ENCODE results near the gene ELK1. TPM values are rescaled to one million over a fixed set of nuclear protein-coding genes. Genes with fewer than 3 reads are reported as not detected.

Gene ELK1
- total RNA-seq, 5 donors from 2014 or later (not counting 1 experiment from before 2014, with no cell fraction given): 28.5 to 40.0 (median 36.0) TPM

DNA sequence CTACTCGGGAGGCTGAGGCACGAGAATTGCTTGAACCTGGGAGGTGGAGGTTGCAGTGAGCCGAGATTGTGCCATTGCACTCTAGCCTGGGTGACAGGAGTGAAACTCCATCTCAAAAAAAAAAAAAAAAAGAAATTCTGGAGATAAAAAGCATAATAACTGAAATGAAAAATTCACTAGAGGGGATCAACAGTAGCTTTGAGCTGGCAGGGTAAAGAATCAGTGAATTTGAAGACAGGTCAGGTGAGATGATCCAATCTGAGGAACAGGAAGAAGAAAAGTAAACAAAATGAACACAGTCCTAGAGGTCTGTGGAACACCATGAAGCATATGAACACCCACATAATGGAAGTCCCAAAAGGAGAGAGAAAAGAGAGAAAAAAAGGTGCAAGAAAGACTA, 53.1 kb downstream of the ELK1 start:
- ATAC-seq (replicated peaks in 1 of 4) (no peak), DNase-seq (no peak)
- Mint-ChIP-seq H3K27ac (peak overlapping the region in 1 of 2 donors; percentile 63), H3K27me3 (peaks cover 0 to 3% of the 10 kb centered on the region in 2 donors), H3K36me3 (peaks cover 12% of the 10 kb centered on the region), H3K4me3 (no peak overlapping the region), H3K9me3 (peaks cover 10 to 25% (median 11%) of the 10 kb centered on the region in 3 donors), H3K4me1 (peaks cover 16 to 21% (median 19%) of the 10 kb centered on the region in 3 donors)
- H3K36me3 ChIP-seq (ENCODE audit: control insufficient read depth in 2 of 2, extremely low read depth in 1 of 2, insufficient read depth in 1 of 2, low read length in 1 of 2): no peaks in the 10 kb centered on the region
- WGBS (ENCODE audit: insufficient coverage): no CpG with 5 or more reads among the region's 3 CpGs
- CTCF ChIA-PET: no interaction called here
- no peaks in the 10 kb centered on the region for H3K27me3 ChIP-seq (replicated peaks in 1 of 2; ENCODE audit: control insufficient read depth in 2 of 2, extremely low read depth in 1 of 2, insufficient read depth in 2 of 2, low read length in 1 of 2)
- peaks cover 2% of the 10 kb centered on the region for H3K9me3 ChIP-seq
- peaks cover 0 to 17% of the 10 kb centered on the region in 2 experiments for H3K4me1 ChIP-seq (ENCODE audit: control insufficient read depth in 1 of 2, extremely low read depth in 1 of 2, insufficient read depth in 2 of 2, low read length in 2 of 2)
- H3K4me3 ChIP-seq (ENCODE audit: control insufficient read depth in 1 of 2, extremely low read depth in 1 of 2, low read length in 1 of 2): no peak overlapping the region
- POLR2A ChIA-PET: interaction anchor here (0.6 to 0.7 kb wide), 3 partner anchors 27 to 955 kb away, joined by 3 to 6 read pairs (median 3); no protein-coding TSS in a partner anchor
- no peak overlapping the region for H3K27ac ChIP-seq (ENCODE audit: low read length)

GRCh38 chrX:47596256-47596655, 54.1 kb downstream of the ELK1 start:
- ChIA-PET POLR2A (no interaction called here), CTCF (no interaction called here)
- no peak for DNase-seq
- Histone ChIP-seq H3K36me3 (ENCODE audit: control insufficient read depth in 2 of 2, extremely low read depth in 1 of 2, insufficient read depth in 1 of 2, low read length in 1 of 2) (no peaks in the 10 kb centered on the region), H3K4me1 (ENCODE audit: control insufficient read depth in 1 of 2, extremely low read depth in 1 of 2, insufficient read depth in 2 of 2, low read length in 2 of 2) (peaks cover 0 to 17% of the 10 kb centered on the region in 2 experiments), H3K27me3 (replicated peaks in 1 of 2; ENCODE audit: control insufficient read depth in 2 of 2, extremely low read depth in 1 of 2, insufficient read depth in 2 of 2, low read length in 1 of 2) (no peaks in the 10 kb centered on the region), H3K27ac (ENCODE audit: low read length) (peak overlapping the region; percentile 55), H3K9me3 (peaks cover 2% of the 10 kb centered on the region), H3K4me3 (ENCODE audit: control insufficient read depth in 1 of 2, extremely low read depth in 1 of 2, low read length in 1 of 2) (no peak overlapping the region)
- Mint-ChIP-seq H3K9me3 (peaks cover 10 to 25% (median 11%) of the 10 kb centered on the region in 3 donors), H3K36me3 (peaks cover 12% of the 10 kb centered on the region), H3K27ac (peak overlapping the region; percentile 88 to 95), H3K4me3 (peak overlapping the region in 1 of 3 donors; percentile 48), H3K4me1 (peaks cover 16 to 21% (median 19%) of the 10 kb centered on the region in 3 donors), H3K27me3 (no peaks in the 10 kb centered on the region)
- no CpG with 5 or more reads among the region's 2 CpGs for WGBS (ENCODE audit: insufficient coverage)
- ATAC-seq (replicated peaks in 1 of 4): peak in 1 of 4 experiments; percentile 69

GRCh38 chrX:47595716-47596251, 54.6 kb downstream of the ELK1 start:
- Mint-ChIP-seq H3K9me3 (peaks cover 10 to 25% (median 11%) of the 10 kb centered on the region in 3 donors), H3K36me3 (peaks cover 12% of the 10 kb centered on the region), H3K27ac (peak overlapping the region; percentile 88 to 95), H3K4me1 (peaks cover 16 to 21% (median 19%) of the 10 kb centered on the region in 3 donors), H3K27me3 (no peaks in the 10 kb centered on the region), H3K4me3 (peak overlapping the region in 2 of 3 donors; percentile 17 to 48)
- H3K27ac ChIP-seq (ENCODE audit: low read length): peak overlapping the region; percentile 55
- no peaks in the 10 kb centered on the region for H3K27me3 ChIP-seq (replicated peaks in 1 of 2; ENCODE audit: control insufficient read depth in 2 of 2, extremely low read depth in 1 of 2, insufficient read depth in 2 of 2, low read length in 1 of 2)
- no peaks in the 10 kb centered on the region for H3K36me3 ChIP-seq (ENCODE audit: control insufficient read depth in 2 of 2, extremely low read depth in 1 of 2, insufficient read depth in 1 of 2, low read length in 1 of 2)
- WGBS (ENCODE audit: insufficient coverage): no CpG with 5 or more reads among the region's 1 CpG
- ATAC-seq (replicated peaks in 1 of 4) (peak in 2 of 4 experiments; percentile 60 to 61), DNase-seq (no peak)
- peaks cover 0 to 17% of the 10 kb centered on the region in 2 experiments for H3K4me1 ChIP-seq (ENCODE audit: control insufficient read depth in 1 of 2, extremely low read depth in 1 of 2, insufficient read depth in 2 of 2, low read length in 2 of 2)
- H3K9me3 ChIP-seq: peaks cover 2% of the 10 kb centered on the region
- ChIA-PET POLR2A (no interaction called here), CTCF (no interaction called here)
- H3K4me3 ChIP-seq (ENCODE audit: control insufficient read depth in 1 of 2, extremely low read depth in 1 of 2, low read length in 1 of 2): no peak overlapping the region

GRCh38 chrX:47593522-47593921, 56.8 kb downstream of the ELK1 start:
- no peaks in the 10 kb centered on the region for H3K27me3 ChIP-seq (replicated peaks in 1 of 2; ENCODE audit: control insufficient read depth in 2 of 2, extremely low read depth in 1 of 2, insufficient read depth in 2 of 2, low read length in 1 of 2)
- no CpG with 5 or more reads among the region's 4 CpGs for WGBS (ENCODE audit: insufficient coverage)
- ChIA-PET CTCF (no interaction called here), POLR2A (no interaction called here)
- no peak overlapping the region for H3K27ac ChIP-seq (ENCODE audit: low read length)
- DNase-seq (no peak), ATAC-seq (replicated peaks in 1 of 4) (no peak)
- H3K4me3 ChIP-seq (ENCODE audit: control insufficient read depth in 1 of 2, extremely low read depth in 1 of 2, low read length in 1 of 2): no peak overlapping the region
- no peaks in the 10 kb centered on the region for H3K36me3 ChIP-seq (ENCODE audit: control insufficient read depth in 2 of 2, extremely low read depth in 1 of 2, insufficient read depth in 1 of 2, low read length in 1 of 2)
- peaks cover 0 to 17% of the 10 kb centered on the region in 2 experiments for H3K4me1 ChIP-seq (ENCODE audit: control insufficient read depth in 1 of 2, extremely low read depth in 1 of 2, insufficient read depth in 2 of 2, low read length in 2 of 2)
- no peaks in the 10 kb centered on the region for H3K27me3 Mint-ChIP-seq
- peaks cover 16 to 21% (median 19%) of the 10 kb centered on the region in 3 donors for H3K4me1 Mint-ChIP-seq
- H3K4me3 Mint-ChIP-seq: no peak overlapping the region
- H3K9me3 ChIP-seq: no peaks in the 10 kb centered on the region
- H3K27ac Mint-ChIP-seq: no peak overlapping the region
- H3K9me3 Mint-ChIP-seq: peaks cover 10 to 14% (median 11%) of the 10 kb centered on the region in 3 donors
- H3K36me3 Mint-ChIP-seq: peaks cover 12% of the 10 kb centered on the region

- H3K4me3 ChIP-seq (ENCODE audit: control insufficient read depth in 1 of 2, extremely low read depth in 1 of 2, low read length in 1 of 2): no peak overlapping the region
- no peaks in the 10 kb centered on the region for H3K27me3 ChIP-seq (replicated peaks in 1 of 2; ENCODE audit: control insufficient read depth in 2 of 2, extremely low read depth in 1 of 2, insufficient read depth in 2 of 2, low read length in 1 of 2)
- H3K27ac ChIP-seq (ENCODE audit: low read length): no peak overlapping the region
- Mint-ChIP-seq H3K27ac (peak overlapping the region in 1 of 2 donors; percentile 11), H3K36me3 (peaks cover 3% of the 10 kb centered on the region), H3K27me3 (no peaks in the 10 kb centered on the region), H3K4me1 (peaks cover 8 to 12% (median 10%) of the 10 kb centered on the region in 3 donors), H3K9me3 (peaks cover 0 to under 1% (median under 1%) of the 10 kb centered on the region in 3 donors), H3K4me3 (no peak overlapping the region)
- WGBS (ENCODE audit: insufficient coverage): 92% methylated on average over 4 of the region's 5 CpGs
- CTCF ChIA-PET: no interaction called here
- no peaks in the 10 kb centered on the region for H3K9me3 ChIP-seq
- H3K4me1 ChIP-seq (ENCODE audit: control insufficient read depth in 1 of 2, extremely low read depth in 1 of 2, insufficient read depth in 2 of 2, low read length in 2 of 2): peaks cover 0 to 9% of the 10 kb centered on the region in 2 experiments
- no peak for ATAC-seq (replicated peaks in 1 of 4)
- POLR2A ChIA-PET: no interaction called here
- no peaks in the 10 kb centered on the region for H3K36me3 ChIP-seq (ENCODE audit: control insufficient read depth in 2 of 2, extremely low read depth in 1 of 2, insufficient read depth in 1 of 2, low read length in 1 of 2)
- no peak for DNase-seq
These were observed 59.4 kb downstream of the ELK1 start for GRCh38 chrX:47590984-47591383.

- ATAC-seq (replicated peaks in 1 of 4) (no peak), DNase-seq (no peak)
- Mint-ChIP-seq H3K9me3 (no peaks in the 10 kb centered on the region), H3K4me1 (peaks cover 8 to 15% (median 9%) of the 10 kb centered on the region in 3 donors), H3K27ac (no peak overlapping the region), H3K36me3 (peaks cover 16% of the 10 kb centered on the region), H3K4me3 (no peak overlapping the region), H3K27me3 (no peaks in the 10 kb centered on the region)
- H3K27ac ChIP-seq (ENCODE audit: low read length): no peak overlapping the region
- peaks cover 0 to 2% of the 10 kb centered on the region in 2 donors for H3K36me3 ChIP-seq (ENCODE audit: control insufficient read depth in 2 of 2, extremely low read depth in 1 of 2, insufficient read depth in 1 of 2, low read length in 1 of 2)
- peaks cover 0 to 8% of the 10 kb centered on the region in 2 experiments for H3K4me1 ChIP-seq (ENCODE audit: control insufficient read depth in 1 of 2, extremely low read depth in 1 of 2, insufficient read depth in 2 of 2, low read length in 2 of 2)
- CTCF ChIA-PET: no interaction called here
- no peak overlapping the region for H3K4me3 ChIP-seq (ENCODE audit: control insufficient read depth in 1 of 2, extremely low read depth in 1 of 2, low read length in 1 of 2)
- no peaks in the 10 kb centered on the region for H3K27me3 ChIP-seq (replicated peaks in 1 of 2; ENCODE audit: control insufficient read depth in 2 of 2, extremely low read depth in 1 of 2, insufficient read depth in 2 of 2, low read length in 1 of 2)
- no peaks in the 10 kb centered on the region for H3K9me3 ChIP-seq
- WGBS (ENCODE audit: insufficient coverage): 92% methylated on average over 5 of the region's 16 CpGs
- POLR2A ChIA-PET: no interaction called here
These were observed 62.2 kb downstream of the ELK1 start for GRCh38 chrX:47587906-47588735.
